ENCODE measurements around the gene NFIX.
A peak's percentile ranks its signal among the peaks of the same experiment; 100 is the strongest.

Gene NFIX

DNA sequence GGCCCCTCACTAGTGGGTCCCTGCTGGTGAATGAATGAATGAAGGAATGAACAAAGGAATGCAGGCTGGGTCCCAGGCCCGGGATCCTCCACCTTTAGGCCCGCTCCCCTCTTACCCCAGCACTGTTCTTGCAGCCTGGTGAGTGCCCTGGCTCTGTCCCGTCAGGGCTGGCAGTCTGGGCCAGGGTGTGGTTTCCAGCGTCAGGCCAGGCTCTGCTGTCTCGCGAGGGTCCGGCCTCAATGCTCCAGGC is 107.1 kb downstream of the NFIX start:
- TF ChIP-seq CTCF (conservative IDR thresholded peaks at IDR 0.05): no peak

DNA sequence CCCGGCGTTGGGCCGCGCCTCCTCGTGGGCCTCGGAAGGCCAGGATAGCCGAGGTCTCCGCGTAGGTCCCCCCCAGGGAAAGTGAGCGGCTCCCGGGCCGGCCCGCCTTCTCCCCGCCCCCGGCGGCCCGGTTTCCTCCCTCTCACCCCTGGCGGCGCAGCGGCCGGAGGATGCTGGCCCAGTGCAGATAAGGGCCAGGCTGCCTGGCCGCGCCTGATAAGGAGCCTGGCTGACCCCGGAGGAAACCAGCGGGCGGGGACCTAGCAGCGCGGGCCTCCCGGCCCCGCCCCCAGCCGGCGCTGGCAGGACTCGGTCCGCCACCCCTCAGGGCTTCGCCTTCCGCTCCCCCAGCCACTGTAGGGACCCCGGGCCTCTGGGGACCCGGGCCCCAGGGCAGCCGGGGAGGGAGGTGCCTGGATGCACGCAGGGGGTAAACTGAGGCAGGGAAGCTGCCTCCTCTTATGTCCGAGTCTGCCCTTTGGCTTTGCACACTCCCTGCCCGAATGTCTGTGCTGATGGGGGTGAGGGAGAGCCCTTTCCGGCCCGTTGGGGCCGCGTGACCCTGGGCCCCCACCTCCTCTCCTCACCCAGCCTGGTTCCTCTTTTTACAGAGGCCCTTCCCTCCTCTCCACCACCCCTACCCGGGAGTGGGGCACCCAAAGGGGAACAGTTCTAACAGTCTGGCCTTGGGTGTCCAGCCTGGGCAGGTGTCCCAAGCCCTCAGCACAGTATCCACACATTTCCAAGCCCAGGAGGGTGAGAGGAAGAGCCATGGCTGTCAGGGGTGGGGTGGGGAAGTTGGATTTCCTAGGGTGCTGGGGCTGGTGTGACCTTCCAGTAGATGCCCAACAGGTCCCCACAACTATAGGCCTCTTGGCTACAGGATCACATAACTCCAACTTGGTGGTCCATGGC is 107.6 kb downstream of the NFIX start, which contains the start of gene LYL1:
LYL1 (minus strand) TSS at position 193 of the 915 bp plus-strand sequence. CDS start 1,687 bp downstream, outside the sequence.
- H3K27ac ChIP-seq: peak within 1 kb of the TSS; percentile 78
- no peak for TF ChIP-seq CTCF (conservative IDR thresholded peaks at IDR 0.05)

More for the DNA sequence above, 107.1 kb downstream of the NFIX start:
- peak overlapping the region; percentile 78 for H3K27ac ChIP-seq

GRCh38 chr19:13103581-13104359 is 108.5 kb downstream of the NFIX start:
- TF ChIP-seq CTCF (conservative IDR thresholded peaks at IDR 0.05): no peak
- H3K27ac ChIP-seq: peak overlapping the region; percentile 78; the same call in 1 of the 2 replicates

- peak; percentile 55 for TF ChIP-seq CTCF (conservative IDR thresholded peaks at IDR 0.05)
- no peak overlapping the region for H3K27ac ChIP-seq
These were observed 109.1 kb downstream of the NFIX start for GRCh38 chr19:13104360-13104847.

- 0 out of 2 replicates have a peak, but pooled peaks have one; percentile 4 for TF ChIP-seq CTCF (conservative IDR thresholded peaks at IDR 0.05)
- H3K27ac ChIP-seq: no peak overlapping the region
These were observed 109.8 kb downstream of the NFIX start for GRCh38 chr19:13104848-13105711.

DNA sequence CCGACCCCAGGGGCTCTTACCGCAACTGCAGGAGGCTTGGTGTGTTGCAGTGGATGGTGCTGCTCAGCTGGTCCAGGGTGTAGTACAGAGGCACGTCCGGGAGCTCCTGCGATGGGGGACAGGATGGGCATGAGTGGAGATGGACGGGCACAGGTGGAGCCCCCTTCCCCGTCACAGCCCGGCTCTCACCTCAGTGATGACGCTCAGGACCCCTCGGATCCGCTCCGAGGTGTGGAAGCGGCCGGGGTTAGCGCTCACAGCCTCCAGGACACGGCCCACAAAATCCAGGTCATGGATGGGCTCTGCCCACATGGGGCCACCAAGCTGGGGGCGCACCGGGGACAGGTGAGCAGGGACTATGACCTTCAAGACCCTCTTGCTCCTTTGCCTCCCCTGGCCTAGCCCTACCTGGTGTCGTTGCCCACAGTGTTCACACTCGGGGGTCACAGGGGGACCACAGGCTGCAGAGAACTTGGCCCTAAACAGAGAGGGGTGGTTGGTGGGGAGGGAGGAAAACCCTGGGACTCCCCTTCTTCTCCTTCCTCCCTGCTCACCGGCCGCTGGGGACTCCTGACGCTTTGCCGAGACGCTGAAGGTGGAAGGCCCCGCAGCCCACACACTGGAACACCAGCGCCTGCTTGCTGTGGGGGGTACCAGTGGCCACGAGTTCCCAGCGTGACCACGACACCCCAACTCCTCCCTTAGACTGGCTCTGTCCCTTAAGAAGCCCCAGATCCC is 114.3 kb downstream of the NFIX start:
- no peak overlapping the region for H3K27ac ChIP-seq

More for the DNA sequence above, 114.3 kb downstream of the NFIX start:
- TF ChIP-seq CTCF (conservative IDR thresholded peaks at IDR 0.05): no peak
